Testis (tissue), 2 donors: Measurements from ENCODE around the gene NDFIP1.

ENCODE experiments used
- CTCF ChIP-seq, 3 experiments: fragments of 450-650 bp in 2 of 3; fragments of 200-600 bp in 1 of 3; sonication (generic) in 1 of 3; IDR thresholded peaks; one replicate each; pipeline ENCODE4 v1.5.1; 2016 to 2019; ENCODE audit warnings: antibody characterized with exemption in 3 of 3, mild to moderate bottlenecking in 2 of 3, moderate library complexity in 1 of 3
- POLR2A ChIP-seq: fragments of 450-650 bp; IDR thresholded peaks from one replicate; pipeline ENCODE4 v1.6.1; 2017; ENCODE audit warnings: antibody characterized with exemption, mild to moderate bottlenecking, moderate library complexity

GRCh38 chr5:142091012-142091411, 17.6 kb upstream of the NDFIP1 start:
- no peak for TF ChIP-seq CTCF (IDR thresholded peaks at IDR 0.05)
- no peak for TF ChIP-seq POLR2A
